ENCODE results near the gene C12orf42.

Gene C12orf42

DNA sequence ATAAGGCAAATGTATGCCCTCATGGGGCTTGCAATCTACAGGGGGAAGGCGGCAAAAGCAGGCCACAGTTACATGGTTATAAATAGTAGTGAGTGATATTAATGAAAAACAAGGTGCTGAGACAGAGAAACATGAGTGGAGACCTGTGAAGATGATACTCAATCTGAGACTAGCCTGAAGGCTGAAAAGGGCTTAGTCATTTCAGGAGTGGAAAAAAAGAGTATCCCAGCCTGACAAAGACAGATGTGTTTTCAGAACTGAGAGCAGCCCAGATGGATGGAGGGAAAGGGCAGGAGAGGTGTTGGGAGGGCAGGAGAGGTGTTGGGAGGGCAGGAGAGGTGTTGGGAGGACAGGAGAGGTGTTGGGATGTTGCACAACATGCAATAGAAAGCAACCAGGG lies 181.9 kb downstream of the C12orf42 start:
- DNase-seq: no peak
- Histone ChIP-seq H3K56ac (ENCODE audit: low read length) (no peak overlapping the region), H3K79me2 (ENCODE audit: control insufficient read depth, insufficient read depth, low read length) (no peaks in the 10 kb centered on the region), H2BK15ac (replicated peaks; ENCODE audit: low read depth) (no peak overlapping the region), H3K4me2 (ENCODE audit: low read length) (no peak overlapping the region), H3K18ac (ENCODE audit: low read length) (no peak overlapping the region), H4K8ac (ENCODE audit: low read depth, low read length) (no peak overlapping the region), H3K9ac (ENCODE audit: low read length) (no peak overlapping the region), H2AK5ac (ENCODE audit: low read length) (no peak overlapping the region), H3K4me1 (ENCODE audit: control insufficient read depth, low read depth, low read length) (no peaks in the 10 kb centered on the region), H3K23ac (ENCODE audit: low read length) (no peak overlapping the region), H2BK5ac (ENCODE audit: low read length) (no peak overlapping the region), H3K79me1 (ENCODE audit: low read length) (no peaks in the 10 kb centered on the region), H3K27me3 (ENCODE audit: insufficient read depth, low read length, poor library complexity) (no peaks in the 10 kb centered on the region), H3K4me3 (ENCODE audit: low read length) (no peak overlapping the region), H3K36me3 (ENCODE audit: control insufficient read depth, insufficient read depth, low read length) (no peaks in the 10 kb centered on the region), H3K27ac (ENCODE audit: low read depth, low read length) (no peak overlapping the region), H4K5ac (ENCODE audit: low read length) (no peak overlapping the region), H3K4ac (ENCODE audit: low read depth, low read length) (no peak overlapping the region), H2BK120ac (ENCODE audit: low read depth, low read length) (no peak overlapping the region)
- no CpG with 5 or more reads among the region's 1 CpG for WGBS (ENCODE audit: extremely low coverage, insufficient coverage, low lambda C conversion rate)

DNA sequence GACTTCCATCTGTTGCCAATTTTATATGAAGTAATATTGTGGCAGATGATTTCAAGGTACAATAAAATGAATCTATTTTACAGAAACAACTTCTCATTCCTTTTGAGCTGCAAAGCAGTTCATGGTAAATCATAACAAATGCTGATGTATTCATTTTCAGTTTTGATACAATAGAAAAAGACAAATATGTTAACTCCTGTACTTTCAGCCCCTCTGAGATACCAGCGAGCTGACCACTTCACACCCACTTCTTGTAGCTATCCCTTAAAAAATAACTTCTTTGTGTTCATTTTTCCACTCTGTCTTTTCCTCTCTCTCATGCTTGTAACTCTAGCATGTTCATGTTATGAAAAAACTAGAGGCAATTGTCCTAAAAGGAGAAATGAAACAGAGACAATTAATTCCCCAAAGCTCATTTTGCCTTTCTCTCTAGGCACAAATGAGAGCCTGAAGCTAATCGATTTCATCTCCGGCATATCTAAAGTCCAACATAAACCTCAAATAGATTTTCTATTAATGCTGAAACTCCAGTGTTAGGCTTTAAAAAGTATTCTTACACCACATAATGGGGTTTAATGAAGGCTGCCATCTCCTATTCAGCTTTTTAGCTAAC lies 182.9 kb downstream of the C12orf42 start:
- Histone ChIP-seq H3K4ac (ENCODE audit: low read depth, low read length) (no peak overlapping the region), H3K36me3 (ENCODE audit: control insufficient read depth, insufficient read depth, low read length) (no peaks in the 10 kb centered on the region), H2BK15ac (replicated peaks; ENCODE audit: low read depth) (no peak overlapping the region), H3K9ac (ENCODE audit: low read length) (no peak overlapping the region), H3K23ac (ENCODE audit: low read length) (no peak overlapping the region), H3K18ac (ENCODE audit: low read length) (no peak overlapping the region), H3K79me1 (ENCODE audit: low read length) (no peaks in the 10 kb centered on the region), H3K27ac (ENCODE audit: low read depth, low read length) (no peak overlapping the region), H2AK5ac (ENCODE audit: low read length) (no peak overlapping the region), H3K27me3 (ENCODE audit: insufficient read depth, low read length, poor library complexity) (no peaks in the 10 kb centered on the region), H3K4me3 (ENCODE audit: low read length) (no peak overlapping the region), H2BK120ac (ENCODE audit: low read depth, low read length) (no peak overlapping the region), H4K5ac (ENCODE audit: low read length) (no peak overlapping the region), H3K56ac (ENCODE audit: low read length) (no peak overlapping the region), H3K4me1 (ENCODE audit: control insufficient read depth, low read depth, low read length) (no peaks in the 10 kb centered on the region), H4K8ac (ENCODE audit: low read depth, low read length) (no peak overlapping the region), H2BK5ac (ENCODE audit: low read length) (no peak overlapping the region), H3K4me2 (ENCODE audit: low read length) (no peak overlapping the region), H3K79me2 (ENCODE audit: control insufficient read depth, insufficient read depth, low read length) (no peaks in the 10 kb centered on the region)
- DNase-seq: no peak
- no CpG with 5 or more reads among the region's 3 CpGs for WGBS (ENCODE audit: extremely low coverage, insufficient coverage, low lambda C conversion rate)

DNA sequence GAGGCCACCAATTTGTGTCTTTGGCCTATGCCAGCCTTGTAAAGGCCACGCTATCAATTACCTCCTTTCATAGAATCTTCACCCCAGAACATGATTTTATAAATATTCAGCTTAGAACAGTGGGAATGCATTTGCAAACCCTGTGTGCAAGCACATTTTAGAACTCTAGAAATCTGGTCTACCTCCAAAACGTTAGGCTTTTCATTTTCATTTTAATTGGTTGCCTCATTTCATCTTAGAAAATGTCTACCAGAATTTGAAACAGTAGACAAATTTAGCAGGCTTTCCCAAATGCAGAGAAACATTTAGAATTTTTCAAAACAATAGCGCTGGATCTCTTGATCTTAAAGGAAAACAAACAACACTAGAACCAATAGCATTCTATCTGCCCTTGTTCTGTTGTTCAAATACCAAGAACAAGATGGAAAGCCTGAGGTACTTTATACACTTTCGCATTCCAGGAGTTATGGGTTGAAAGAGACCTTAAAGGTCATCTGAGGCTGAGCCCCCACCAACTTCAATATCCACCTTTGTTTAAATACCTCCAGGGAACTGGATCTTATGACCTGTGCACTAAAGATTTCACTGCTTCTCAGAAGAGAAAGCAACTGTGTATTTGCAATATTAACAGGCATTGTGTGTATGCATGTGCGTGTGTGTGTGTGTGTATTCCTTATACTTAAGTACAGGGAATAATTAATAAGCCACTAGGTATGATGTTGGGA lies 185.1 kb downstream of the C12orf42 start:
- no peak overlapping the region for H2BK5ac ChIP-seq (ENCODE audit: low read length)

DNA sequence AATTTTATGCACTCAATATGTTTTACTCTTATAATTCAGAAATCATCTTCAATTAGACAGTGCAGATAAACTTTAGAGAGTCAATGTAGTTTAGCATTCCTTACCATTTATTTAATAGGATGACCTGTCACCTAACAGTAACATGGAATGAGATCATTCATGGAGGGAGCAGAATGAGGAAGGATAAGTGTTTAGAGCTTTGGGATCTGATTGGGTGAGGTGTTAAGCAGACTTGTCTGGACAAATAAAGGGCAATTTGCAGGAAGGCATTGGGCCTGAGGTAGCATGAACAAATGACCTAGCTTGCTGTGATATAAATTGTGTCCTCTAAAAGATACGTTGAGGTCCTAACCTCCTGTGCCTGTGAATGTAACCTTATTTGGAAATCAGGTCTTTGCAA lies 187.4 kb downstream of the C12orf42 start:
- H3K4me2 ChIP-seq (ENCODE audit: low read length): no peak overlapping the region
- no peaks in the 10 kb centered on the region for H3K4me1 ChIP-seq (ENCODE audit: control insufficient read depth, low read depth, low read length)
- H2AK5ac ChIP-seq (ENCODE audit: low read length): no peak overlapping the region
- no peaks in the 10 kb centered on the region for H3K36me3 ChIP-seq (ENCODE audit: control insufficient read depth, insufficient read depth, low read length)
- H3K23ac ChIP-seq (ENCODE audit: low read length): no peak overlapping the region
- H4K5ac ChIP-seq (ENCODE audit: low read length): no peak overlapping the region
- no peaks in the 10 kb centered on the region for H3K79me2 ChIP-seq (ENCODE audit: control insufficient read depth, insufficient read depth, low read length)
- WGBS (ENCODE audit: extremely low coverage, insufficient coverage, low lambda C conversion rate): no CpG with 5 or more reads among the region's 1 CpG
- H3K56ac ChIP-seq (ENCODE audit: low read length): no peak overlapping the region
- H2BK5ac ChIP-seq (ENCODE audit: low read length): no peak overlapping the region
- H4K8ac ChIP-seq (ENCODE audit: low read depth, low read length): no peak overlapping the region
- H3K27ac ChIP-seq (ENCODE audit: low read depth, low read length): no peak overlapping the region
- H3K18ac ChIP-seq (ENCODE audit: low read length): no peak overlapping the region
- H3K27me3 ChIP-seq (ENCODE audit: insufficient read depth, low read length, poor library complexity): no peaks in the 10 kb centered on the region
- no peaks in the 10 kb centered on the region for H3K79me1 ChIP-seq (ENCODE audit: low read length)
- no peak overlapping the region for H3K9ac ChIP-seq (ENCODE audit: low read length)
- no peak overlapping the region for H2BK120ac ChIP-seq (ENCODE audit: low read depth, low read length)
- H2BK15ac ChIP-seq (replicated peaks; ENCODE audit: low read depth): no peak overlapping the region
- DNase-seq: no peak
- no peak overlapping the region for H3K4me3 ChIP-seq (ENCODE audit: low read length)
- no peak overlapping the region for H3K4ac ChIP-seq (ENCODE audit: low read depth, low read length)

More for the DNA sequence above, 185.1 kb downstream of the C12orf42 start:
- no peak overlapping the region for H4K5ac ChIP-seq (ENCODE audit: low read length)
- H3K4me2 ChIP-seq (ENCODE audit: low read length): no peak overlapping the region
- no peaks in the 10 kb centered on the region for H3K79me2 ChIP-seq (ENCODE audit: control insufficient read depth, insufficient read depth, low read length)
- no peak for DNase-seq
- no peak overlapping the region for H3K56ac ChIP-seq (ENCODE audit: low read length)
- H3K79me1 ChIP-seq (ENCODE audit: low read length): no peaks in the 10 kb centered on the region
- no peak overlapping the region for H3K9ac ChIP-seq (ENCODE audit: low read length)
- no peak overlapping the region for H2BK120ac ChIP-seq (ENCODE audit: low read depth, low read length)
- no peak overlapping the region for H3K18ac ChIP-seq (ENCODE audit: low read length)
- H3K4me1 ChIP-seq (ENCODE audit: control insufficient read depth, low read depth, low read length): no peaks in the 10 kb centered on the region
- no peaks in the 10 kb centered on the region for H3K36me3 ChIP-seq (ENCODE audit: control insufficient read depth, insufficient read depth, low read length)
- no peak overlapping the region for H4K8ac ChIP-seq (ENCODE audit: low read depth, low read length)
- no peak overlapping the region for H2AK5ac ChIP-seq (ENCODE audit: low read length)
- no peak overlapping the region for H3K4me3 ChIP-seq (ENCODE audit: low read length)
- no peak overlapping the region for H2BK15ac ChIP-seq (replicated peaks; ENCODE audit: low read depth)
- H3K27ac ChIP-seq (ENCODE audit: low read depth, low read length): no peak overlapping the region
- no peak overlapping the region for H3K4ac ChIP-seq (ENCODE audit: low read depth, low read length)
- no CpG with 5 or more reads among the region's 5 CpGs for WGBS (ENCODE audit: extremely low coverage, insufficient coverage, low lambda C conversion rate)
- H3K23ac ChIP-seq (ENCODE audit: low read length): no peak overlapping the region
- H3K27me3 ChIP-seq (ENCODE audit: insufficient read depth, low read length, poor library complexity): no peaks in the 10 kb centered on the region

DNA sequence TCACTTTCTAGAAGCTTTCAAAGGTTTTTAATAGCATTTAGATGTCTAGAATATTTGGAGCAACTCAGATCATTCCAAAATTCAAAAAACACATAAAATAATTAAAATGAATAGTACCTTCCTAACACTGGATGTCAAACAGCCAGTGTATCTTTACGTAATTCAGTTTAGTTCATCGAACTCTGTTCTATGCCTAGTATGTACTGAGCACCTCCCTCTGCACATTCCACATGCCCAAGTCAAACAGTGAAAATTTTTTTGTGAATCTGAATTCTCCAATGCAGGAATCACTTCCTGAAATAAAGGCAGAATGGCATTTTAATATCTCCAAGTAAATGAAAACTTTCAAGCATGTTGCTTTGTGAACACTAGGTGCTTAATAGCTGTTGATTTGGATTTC lies 192.3 kb downstream of the C12orf42 start:
- DNase-seq: no peak
- Histone ChIP-seq H3K4me1 (ENCODE audit: control insufficient read depth, low read depth, low read length) (no peaks in the 10 kb centered on the region), H3K36me3 (ENCODE audit: control insufficient read depth, insufficient read depth, low read length) (no peaks in the 10 kb centered on the region), H2BK5ac (ENCODE audit: low read length) (no peak overlapping the region), H4K8ac (ENCODE audit: low read depth, low read length) (no peak overlapping the region), H3K27me3 (ENCODE audit: insufficient read depth, low read length, poor library complexity) (no peaks in the 10 kb centered on the region), H3K23ac (ENCODE audit: low read length) (no peak overlapping the region), H3K27ac (ENCODE audit: low read depth, low read length) (no peak overlapping the region), H3K4ac (ENCODE audit: low read depth, low read length) (no peak overlapping the region), H3K18ac (ENCODE audit: low read length) (no peak overlapping the region), H4K5ac (ENCODE audit: low read length) (no peak overlapping the region), H3K79me1 (ENCODE audit: low read length) (no peaks in the 10 kb centered on the region), H3K9ac (ENCODE audit: low read length) (no peak overlapping the region), H2BK120ac (ENCODE audit: low read depth, low read length) (no peak overlapping the region), H3K79me2 (ENCODE audit: control insufficient read depth, insufficient read depth, low read length) (no peaks in the 10 kb centered on the region), H2BK15ac (replicated peaks; ENCODE audit: low read depth) (no peak overlapping the region), H3K56ac (ENCODE audit: low read length) (no peak overlapping the region), H3K4me3 (ENCODE audit: low read length) (no peak overlapping the region), H2AK5ac (ENCODE audit: low read length) (no peak overlapping the region), H3K4me2 (ENCODE audit: low read length) (no peak overlapping the region)
- WGBS (ENCODE audit: extremely low coverage, insufficient coverage, low lambda C conversion rate): no CpG with 5 or more reads among the region's 2 CpGs

Measured in mesendoderm (in vitro differentiated cells).